Heart left ventricle (tissue), 13 donors: ENCODE measurements around the gene UBAP1.
"Not testable (repeated sequence)": the region's sequence is repeated elsewhere in the genome, so short reads cannot be mapped to it uniquely, and the experiment has no call there.

ENCODE experiments used
- CTCF ChIP-seq, 12 donors: fragments of 200-600 bp; sonication (generic) in 4 of 12; IDR thresholded peaks; one replicate each; pipeline versions ENCODE4 v1.5.0 to v1.8.0; 2018 to 2022; ENCODE audit warnings: antibody characterized with exemption in 12 of 12, mild to moderate bottlenecking in 5 of 12
- POLR2A ChIP-seq, 2 donors: fragments of 450-650 bp; IDR thresholded peaks; one replicate each; pipeline ENCODE4 v1.6.1; 2017; ENCODE audit warnings: antibody characterized with exemption in 2 of 2, mild to moderate bottlenecking in 2 of 2, moderate library complexity in 2 of 2
- donor health status: ischemic (EF 13 %, LVEDD 7.1; RV severe dilation, severe dysfunction).
- donor health status: DM: no; HTN: yes; CAD: no.
- donor health status: DM: no; HTN: no; CAD: no.
- donor health status: ischemic (EF 25% LVEDD 6.9; RV normal size, moderate dysfunction).
- donor health status: ischemic (EF 25% LVEDD 5.7; RV mildly dilated, moderate dysfunction).
- donor health status: ischemic (EF 35%, LVEDD 5.7; RV mildly dilated, moderate dysfunction).
- donor health status: nonischemic (EF 11% LVEDD 7.7; RV severe dilation, severe dysfunction).
- donor health status: DM: yes; HTN: yes; CAD: no.
- donor health status: PGD.
- donor health status: ischemic (EF 29% LVEDD 5.4; RV normal size, mild dysfunction).
- donor health status: nonischemic (EF 23%, LVEDD 6.1; RV moderate dilation, normal function).

DNA sequence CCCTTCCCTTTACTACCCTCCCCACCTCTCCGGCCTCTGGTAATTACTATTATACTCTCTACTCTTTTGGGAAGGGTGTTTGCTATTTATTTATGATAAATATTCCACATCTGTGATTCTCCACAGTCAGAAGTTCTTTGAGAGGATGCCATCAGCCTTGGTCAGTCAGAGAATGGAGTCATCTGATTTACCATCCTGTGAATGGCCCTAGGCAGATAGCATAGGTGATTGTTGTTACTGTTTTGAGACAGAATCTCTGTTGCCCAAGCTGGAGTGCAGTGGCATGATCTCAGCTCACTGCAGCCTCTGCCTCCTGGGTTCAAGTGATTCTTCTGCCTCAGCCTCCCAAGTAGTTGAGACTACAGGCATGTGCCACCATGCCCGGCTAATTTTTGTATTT, 38.2 kb downstream of the UBAP1 start:
- not testable (repeated sequence) for TF ChIP-seq CTCF, POLR2A (IDR thresholded peaks at IDR 0.05)
